AG09309 (cell line): ENCODE measurements around the gene METTL6.

Experiments used
- DNase-seq: peaks from one replicate; pipeline ENCODE4 v3.0.0-alpha.2; 2010; ENCODE audit warnings: low read depth
- H3K4me3 ChIP-seq: 2 replicates; pipeline ENCODE4 v1.5.1; 2011; ENCODE audit warnings: mild to moderate bottlenecking, low read depth, low read length, moderate library complexity; ENCODE audit not compliant: control insufficient read depth
- TF ChIP-seq, protein P1 (sequence below): IDR thresholded peaks from 2 replicates; pipeline ENCODE4 v1.5.1; 2011; ENCODE audit warnings: mild to moderate bottlenecking, low read depth, low read length, inconsistent platforms; ENCODE audit not compliant: insufficient read depth, control insufficient read depth; ENCODE audit errors: missing control alignments

METTL6 gene

DNA sequence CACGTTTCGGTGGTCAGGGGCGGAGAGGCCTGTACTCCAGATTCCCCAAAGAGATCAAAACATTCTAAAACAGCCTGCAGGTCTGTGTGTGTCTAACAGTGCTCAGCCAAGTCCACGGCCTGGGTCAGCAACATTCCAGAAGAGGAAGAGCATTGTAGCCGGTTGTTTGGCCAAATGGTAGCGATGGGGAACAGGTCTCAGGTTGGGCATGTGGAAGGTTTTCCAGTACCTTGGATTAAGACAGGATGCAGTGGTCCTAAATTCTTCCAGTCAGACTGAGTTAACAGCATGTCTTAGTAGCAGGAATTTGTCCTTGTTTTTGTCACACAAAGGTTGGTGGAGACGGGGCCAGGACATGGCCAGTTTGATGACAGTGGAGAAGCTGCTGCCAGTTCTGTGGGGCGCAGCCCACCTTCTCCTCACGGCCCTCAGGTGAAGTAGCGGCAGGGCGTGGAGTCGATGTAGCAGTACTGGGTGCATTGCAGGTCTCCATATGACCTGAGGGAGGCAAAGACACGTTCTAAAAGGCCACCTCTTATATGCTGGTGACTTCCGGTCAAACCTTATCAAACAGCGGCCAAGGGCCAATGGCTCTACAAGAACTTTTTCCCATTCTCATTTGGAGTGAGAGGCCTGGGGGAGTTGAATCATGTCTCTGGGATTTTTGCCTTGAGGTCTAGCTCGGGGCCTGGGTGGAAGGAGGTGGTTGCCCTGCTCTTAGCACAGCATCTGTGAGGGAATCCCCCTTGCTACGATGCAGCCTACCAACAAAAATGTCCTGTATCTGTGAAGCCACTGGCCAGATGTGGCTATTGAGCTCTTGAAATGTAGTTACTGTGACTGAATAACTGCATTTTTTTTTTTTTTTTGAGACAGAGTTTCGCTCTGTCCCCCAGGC is 24.1 kb upstream of the METTL6 start:
- no peak for DNase-seq
- TF ChIP-seq, protein P1, sequence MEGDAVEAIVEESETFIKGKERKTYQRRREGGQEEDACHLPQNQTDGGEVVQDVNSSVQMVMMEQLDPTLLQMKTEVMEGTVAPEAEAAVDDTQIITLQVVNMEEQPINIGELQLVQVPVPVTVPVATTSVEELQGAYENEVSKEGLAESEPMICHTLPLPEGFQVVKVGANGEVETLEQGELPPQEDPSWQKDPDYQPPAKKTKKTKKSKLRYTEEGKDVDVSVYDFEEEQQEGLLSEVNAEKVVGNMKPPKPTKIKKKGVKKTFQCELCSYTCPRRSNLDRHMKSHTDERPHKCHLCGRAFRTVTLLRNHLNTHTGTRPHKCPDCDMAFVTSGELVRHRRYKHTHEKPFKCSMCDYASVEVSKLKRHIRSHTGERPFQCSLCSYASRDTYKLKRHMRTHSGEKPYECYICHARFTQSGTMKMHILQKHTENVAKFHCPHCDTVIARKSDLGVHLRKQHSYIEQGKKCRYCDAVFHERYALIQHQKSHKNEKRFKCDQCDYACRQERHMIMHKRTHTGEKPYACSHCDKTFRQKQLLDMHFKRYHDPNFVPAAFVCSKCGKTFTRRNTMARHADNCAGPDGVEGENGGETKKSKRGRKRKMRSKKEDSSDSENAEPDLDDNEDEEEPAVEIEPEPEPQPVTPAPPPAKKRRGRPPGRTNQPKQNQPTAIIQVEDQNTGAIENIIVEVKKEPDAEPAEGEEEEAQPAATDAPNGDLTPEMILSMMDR: no peak

DNA sequence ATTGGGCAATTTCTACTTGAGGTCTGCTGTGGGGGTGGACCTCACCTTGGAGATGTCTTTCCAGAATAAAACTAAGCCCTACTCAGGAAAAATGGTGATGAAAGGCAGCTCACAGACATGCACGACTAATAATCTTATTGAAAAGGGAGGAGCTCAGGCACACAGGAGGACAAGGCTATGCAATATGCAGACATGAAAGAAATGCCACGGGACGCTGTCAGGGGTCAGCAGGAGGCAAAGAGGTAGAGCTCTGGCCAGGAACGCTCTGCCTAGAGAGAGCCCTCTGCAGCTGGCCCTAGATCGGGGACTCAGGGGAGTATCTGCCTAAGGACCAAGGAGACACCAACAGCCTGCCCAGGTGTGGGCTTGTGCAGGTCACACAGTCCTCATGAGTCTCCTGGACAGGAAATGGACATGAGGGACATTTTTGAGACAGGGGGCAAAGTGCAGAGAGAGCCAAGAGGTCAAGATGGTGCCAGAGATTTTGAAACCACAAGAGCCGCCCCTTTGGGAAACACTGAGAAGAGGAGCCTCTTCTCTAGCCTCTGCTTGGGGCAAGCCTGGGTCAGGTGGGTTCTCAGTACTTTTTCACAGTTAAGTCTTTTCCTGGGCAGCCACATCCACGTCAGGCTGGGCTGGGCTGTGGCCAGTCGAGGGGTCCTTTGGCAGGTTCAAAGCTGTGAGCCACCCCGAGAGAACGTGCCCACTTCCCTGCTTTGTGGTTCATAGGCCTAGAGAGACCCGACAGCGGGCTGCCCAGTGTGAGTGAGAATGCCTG is 23.3 kb upstream of the METTL6 start:
- no peak for DNase-seq
- H3K4me3 ChIP-seq: no peak overlapping the region
- TF ChIP-seq, protein P1: no peak

More for the DNA sequence above, 24.1 kb upstream of the METTL6 start:
- no peak overlapping the region for H3K4me3 ChIP-seq

DNA sequence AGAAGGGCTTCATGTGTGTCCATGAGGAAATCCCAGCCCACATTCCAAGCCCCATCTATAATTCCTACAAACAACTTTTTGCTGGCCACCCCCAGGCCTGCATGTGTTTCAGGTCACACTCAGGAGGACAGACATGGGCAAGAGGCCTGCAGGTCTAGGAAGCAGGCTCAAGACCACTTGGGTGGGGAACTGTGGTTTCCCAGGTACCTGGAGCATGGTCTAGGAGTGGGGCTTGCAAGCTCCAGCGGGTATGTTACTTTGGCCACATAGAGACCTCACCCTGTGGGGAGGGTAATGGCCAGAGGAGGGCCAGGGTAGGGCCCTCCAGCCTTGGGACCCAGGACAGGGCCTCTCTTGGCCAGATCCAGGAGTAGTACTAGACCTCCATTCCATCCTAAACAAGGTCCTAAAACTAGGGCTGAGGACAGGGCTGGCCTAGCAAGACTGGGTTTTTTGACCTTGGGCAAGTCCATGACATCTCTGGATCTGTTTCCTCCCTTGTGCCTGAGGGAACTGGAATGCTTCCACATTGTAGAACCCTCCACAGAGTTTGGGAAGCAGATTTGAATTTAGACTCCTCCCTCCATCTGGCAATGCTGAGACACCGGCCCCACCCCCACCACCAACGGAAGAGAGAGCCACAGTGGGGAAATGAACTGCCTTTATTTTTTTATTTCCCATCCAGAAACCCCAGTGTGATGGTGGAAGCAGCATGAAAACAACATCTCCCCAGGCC is 22.3 kb upstream of the METTL6 start:
- TF ChIP-seq, protein P1: no peak
- H3K4me3 ChIP-seq: no peak overlapping the region
- no peak for DNase-seq

DNA sequence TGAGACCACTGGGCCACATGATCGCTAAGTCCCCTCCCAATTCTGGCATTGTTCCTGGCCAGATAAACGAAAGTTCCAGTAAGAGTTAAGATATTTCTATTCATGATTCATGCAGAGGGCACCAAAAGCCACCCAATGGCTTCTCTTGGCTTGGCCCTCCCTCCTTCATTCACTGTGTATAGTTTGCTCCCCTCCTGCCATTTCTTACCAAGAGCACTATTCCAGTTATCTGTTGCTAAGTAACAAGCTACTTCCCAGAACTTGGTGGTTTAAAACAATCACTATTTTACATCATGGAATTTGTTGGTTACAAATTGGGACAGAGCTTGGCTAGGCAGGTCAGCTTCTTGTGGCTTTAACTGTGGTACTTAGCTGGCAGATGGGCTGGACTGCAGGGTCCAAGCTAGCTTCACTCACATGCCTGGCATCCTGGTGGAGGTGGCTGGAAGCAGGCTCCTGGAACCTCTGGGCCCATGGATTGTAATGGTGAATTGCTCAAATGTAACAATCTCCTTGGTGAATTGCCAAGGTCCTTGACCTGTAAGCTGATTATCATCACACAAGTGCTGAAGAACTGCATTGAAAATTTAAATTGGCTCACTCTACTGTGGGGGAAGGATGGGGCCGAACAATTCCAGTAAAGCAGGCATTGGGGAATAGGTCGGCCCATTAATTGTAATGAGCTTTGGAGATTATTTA is 16.6 kb upstream of the METTL6 start:
- TF ChIP-seq, protein P1: no peak
- peak; percentile 46 for DNase-seq
- no peak overlapping the region for H3K4me3 ChIP-seq

DNA sequence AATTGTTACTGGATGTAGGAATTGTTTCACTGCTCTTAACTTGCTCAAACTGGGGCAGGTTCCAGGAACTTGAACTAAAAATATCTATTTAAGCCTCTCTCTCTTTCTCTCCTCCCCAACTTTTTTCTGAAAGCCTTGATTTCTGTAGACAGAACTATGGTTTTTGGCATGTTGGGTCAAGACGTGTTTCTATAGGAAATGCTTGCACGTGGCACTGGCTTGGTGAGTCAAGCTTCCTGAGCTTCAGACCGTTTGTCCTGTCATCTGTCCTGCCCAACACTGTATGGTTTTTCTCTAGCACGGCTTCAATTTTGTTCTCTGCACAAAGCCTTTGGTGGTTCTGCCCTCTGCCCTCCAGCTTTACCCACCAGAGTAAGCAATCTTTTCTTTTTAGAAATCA is 13.5 kb upstream of the METTL6 start:
- TF ChIP-seq, protein P1: no peak
- DNase-seq: peak; percentile 43
- H3K4me3 ChIP-seq: no peak overlapping the region

DNA sequence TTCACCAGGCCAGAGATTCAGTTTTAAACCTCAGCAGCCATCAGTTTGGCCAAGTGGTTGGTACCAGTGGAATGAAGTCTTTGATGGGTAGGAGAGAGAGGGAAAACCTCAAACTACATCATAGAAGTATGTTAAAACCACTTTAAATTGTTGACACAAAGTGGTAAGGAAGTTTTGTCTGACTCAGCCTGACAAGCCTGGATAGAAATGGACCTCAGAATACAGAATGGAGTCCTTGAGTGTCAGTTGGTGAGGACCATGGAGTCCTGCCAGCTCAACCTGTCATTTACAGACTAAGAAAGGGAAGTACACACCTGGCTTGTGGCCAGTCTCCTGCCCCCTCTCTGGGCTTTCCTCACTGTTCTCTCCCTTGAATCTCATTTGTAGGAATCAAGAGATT is 12.1 kb upstream of the METTL6 start:
- H3K4me3 ChIP-seq: no peak overlapping the region
- DNase-seq: no peak
- TF ChIP-seq, protein P1: no peak
